OCI-LY3 (cell line): ENCODE results near the gene CPXM1.

Experiments used
- H2AFZ ChIP-seq: fragments of 200-600, 300-600 bp; shearing (Covaris generic); 2 replicates; pipeline ENCODE4 v1.6.0; 2014; ENCODE audit warnings: antibody characterized with exemption, low read depth, low read length
- H3K27ac ChIP-seq: fragments of 200-600, 300-600 bp; sonication (generic); 2 replicates; pipeline ENCODE4 v1.5.1; 2014; ENCODE audit warnings: mild to moderate bottlenecking, low read length, moderate library complexity, mixed read lengths
- H3K27me3 ChIP-seq: fragments of 200-600, 300-600 bp; sonication (generic); 2 replicates; pipeline ENCODE4 v1.6.1; 2014; ENCODE audit warnings: low read depth, low read length, mixed read lengths
- H3K36me3 ChIP-seq: fragments of 200-600, 300-600 bp; sonication (generic); replicated peaks from 2 replicates; pipeline ENCODE3; 2014; ENCODE audit warnings: low read depth, low read length, mixed read lengths
- H3K4me1 ChIP-seq: fragments of 300-600, 200-600 bp; sonication (generic); 2 replicates; pipeline ENCODE4 v1.6.1; 2014; ENCODE audit warnings: low read length, mixed read lengths
- H3K4me2 ChIP-seq: fragments of 200-600, 300-600 bp; sonication (generic); 2 replicates; pipeline ENCODE4 v1.6.1; 2014; ENCODE audit warnings: low read length, mixed read lengths
- H3K4me3 ChIP-seq: fragments of 300-600, 200-600 bp; sonication (generic); 2 replicates; pipeline ENCODE4 v1.5.1; 2014; ENCODE audit warnings: antibody characterized with exemption, mild to moderate bottlenecking, low read length, moderate library complexity
- H3K79me2 ChIP-seq: fragments of 300-600, 200-600 bp; shearing (Covaris generic); 2 replicates; pipeline ENCODE4 v1.6.1; 2014; ENCODE audit warnings: mild to moderate bottlenecking, low read length, mixed read lengths
- H3K9ac ChIP-seq: fragments of 300-600, 200-600 bp; shearing (Covaris generic); 2 replicates; pipeline ENCODE4 v1.6.0; 2014; ENCODE audit warnings: mild to moderate bottlenecking, low read length, moderate library complexity
- H3K9me3 ChIP-seq: fragments of 200-600, 300-600 bp; shearing (Covaris generic); 2 replicates; pipeline ENCODE4 v1.6.1; 2014; ENCODE audit warnings: low read length, mixed read lengths; ENCODE audit not compliant: insufficient read depth
- H4K20me1 ChIP-seq: fragments of 200-600, 300-600 bp; sonication (generic); 2 replicates; pipeline ENCODE4 v1.6.1; 2016; ENCODE audit warnings: low read length, mixed read lengths; ENCODE audit not compliant: insufficient read depth
- CTCF ChIP-seq: fragments of 200-600, 300-600 bp; sonication (generic); IDR thresholded peaks from 2 replicates; pipeline ENCODE4 v1.5.1; 2014; ENCODE audit warnings: antibody characterized with exemption, low read length, low read depth
- EZH2phosphoT487 ChIP-seq: fragments of 200-600 bp; shearing (Covaris generic); IDR thresholded peaks from 2 replicates; pipeline ENCODE4 v1.6.1; 2018; ENCODE audit warnings: antibody characterized with exemption, mixed run types, low read depth

CPXM1 gene

DNA sequence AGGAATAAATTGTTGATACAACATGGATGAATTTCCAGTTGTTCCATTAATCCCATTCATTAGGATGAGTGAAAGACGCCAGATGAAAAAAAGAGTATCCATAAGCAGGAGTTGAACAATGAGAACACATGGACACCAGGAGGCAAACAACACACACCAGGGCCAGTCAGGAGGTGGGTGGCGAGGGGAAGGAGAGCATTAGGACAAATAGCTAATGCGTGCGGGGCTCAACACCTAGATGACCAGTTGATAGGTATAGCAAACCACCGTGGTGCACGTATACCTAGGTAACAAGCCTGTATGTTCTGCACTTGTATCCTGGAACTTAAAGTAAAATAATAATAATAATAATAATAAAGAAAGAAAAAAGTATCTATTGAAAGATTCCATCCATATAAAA lies 28.9 kb upstream of the CPXM1 start:
- Histone ChIP-seq H3K9me3 (no peaks in the 10 kb centered on the region), H3K27ac (no peak overlapping the region), H4K20me1 (no peaks in the 10 kb centered on the region), H2AFZ (no peak overlapping the region), H3K27me3 (peaks cover 18% of the 10 kb centered on the region), H3K79me2 (no peaks in the 10 kb centered on the region), H3K4me1 (peaks cover 26% of the 10 kb centered on the region), H3K9ac (no peak overlapping the region), H3K4me2 (no peak overlapping the region), H3K4me3 (no peak overlapping the region), H3K36me3 (peaks cover 4% of the 10 kb centered on the region)
- TF ChIP-seq EZH2phosphoT487 (no peak), CTCF (no peak)

- Histone ChIP-seq H3K27me3 (peaks cover 18% of the 10 kb centered on the region), H4K20me1 (no peaks in the 10 kb centered on the region), H3K79me2 (no peaks in the 10 kb centered on the region), H3K4me3 (no peak overlapping the region), H3K9ac (no peak overlapping the region), H3K36me3 (no peaks in the 10 kb centered on the region), H3K9me3 (no peaks in the 10 kb centered on the region), H3K27ac (no peak overlapping the region), H3K4me1 (peaks cover 11% of the 10 kb centered on the region), H2AFZ (no peak overlapping the region), H3K4me2 (peak overlapping the region; percentile 23)
- TF ChIP-seq EZH2phosphoT487 (no peak), CTCF (no peak)
Measured at GRCh38 chr20:2826655-2827054, 26.2 kb upstream of the CPXM1 start.

DNA sequence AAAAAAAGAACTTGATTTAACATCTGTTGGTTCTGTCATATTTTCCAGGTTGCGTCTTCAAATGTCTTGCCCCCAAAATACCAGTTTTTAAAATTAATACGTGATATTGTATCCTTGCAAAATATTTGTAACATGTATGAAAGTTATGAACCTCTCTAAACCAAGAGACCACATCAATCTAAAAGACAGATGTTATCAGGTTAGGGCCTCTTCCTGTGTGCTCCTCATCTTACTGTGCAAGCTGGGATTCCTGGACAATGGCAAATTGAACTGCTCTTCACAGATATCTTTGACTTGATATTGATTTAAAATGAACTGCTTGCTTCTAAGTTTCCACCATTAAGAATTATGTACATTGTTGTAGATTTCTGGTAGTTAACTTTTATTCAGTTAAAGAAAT lies 25.3 kb upstream of the CPXM1 start:
- Histone ChIP-seq H3K4me2 (no peak overlapping the region), H3K4me3 (no peak overlapping the region), H3K9ac (no peak overlapping the region), H3K27me3 (peaks cover 18% of the 10 kb centered on the region), H2AFZ (no peak overlapping the region), H4K20me1 (no peaks in the 10 kb centered on the region), H3K79me2 (no peaks in the 10 kb centered on the region), H3K36me3 (no peaks in the 10 kb centered on the region), H3K4me1 (peaks cover 11% of the 10 kb centered on the region), H3K27ac (no peak overlapping the region), H3K9me3 (no peaks in the 10 kb centered on the region)
- TF ChIP-seq CTCF = no peak
- TF ChIP-seq EZH2phosphoT487 = no peak

DNA sequence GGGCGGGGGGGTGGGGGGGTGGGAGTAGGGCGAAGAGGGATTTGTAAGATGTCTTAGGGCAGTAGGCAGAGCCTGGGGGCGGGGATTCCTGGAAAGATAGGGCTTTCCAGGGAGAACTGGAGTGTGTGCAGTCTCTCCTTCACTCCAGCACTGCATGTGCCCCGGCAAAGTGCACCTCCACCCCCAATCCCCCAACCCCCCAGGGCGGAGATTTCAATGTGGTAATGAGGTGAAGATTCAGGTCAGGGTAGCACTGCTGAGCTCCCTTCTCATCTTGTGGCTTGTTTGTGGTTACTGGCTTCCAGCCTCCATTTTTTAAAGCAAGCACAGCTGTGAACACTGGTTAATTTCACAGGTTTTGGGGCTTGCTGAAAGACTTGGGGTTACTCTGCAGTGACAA lies 21.6 kb upstream of the CPXM1 start:
- no peak overlapping the region for H2AFZ ChIP-seq
- no peaks in the 10 kb centered on the region for H3K36me3 ChIP-seq
- TF ChIP-seq CTCF = no peak
- TF ChIP-seq EZH2phosphoT487 = no peak
- H3K9ac ChIP-seq = no peak overlapping the region
- no peak overlapping the region for H3K27ac ChIP-seq
- no peak overlapping the region for H3K4me2 ChIP-seq
- no peaks in the 10 kb centered on the region for H3K79me2 ChIP-seq
- no peaks in the 10 kb centered on the region; the same call in 1 of the 2 replicates for H3K27me3 ChIP-seq
- H4K20me1 ChIP-seq = no peaks in the 10 kb centered on the region
- H3K4me1 ChIP-seq = peaks cover 8% of the 10 kb centered on the region
- no peak overlapping the region for H3K4me3 ChIP-seq
- no peaks in the 10 kb centered on the region for H3K9me3 ChIP-seq
